Activated T-cell treated with anti-CD3 and anti-CD28 coated beads for 24 hours (primary cell): Measurements from ENCODE around the gene TMC3.
"Not testable (repeated sequence)": the region's sequence is repeated elsewhere in the genome, so short reads cannot be mapped to it uniquely, and the experiment has no call there.

Experiments used
- DNase-seq: peaks from one replicate; pipeline ENCODE4 v3.0.0-alpha.2; 2020; ENCODE audit warnings: low read depth

Gene TMC3

DNA sequence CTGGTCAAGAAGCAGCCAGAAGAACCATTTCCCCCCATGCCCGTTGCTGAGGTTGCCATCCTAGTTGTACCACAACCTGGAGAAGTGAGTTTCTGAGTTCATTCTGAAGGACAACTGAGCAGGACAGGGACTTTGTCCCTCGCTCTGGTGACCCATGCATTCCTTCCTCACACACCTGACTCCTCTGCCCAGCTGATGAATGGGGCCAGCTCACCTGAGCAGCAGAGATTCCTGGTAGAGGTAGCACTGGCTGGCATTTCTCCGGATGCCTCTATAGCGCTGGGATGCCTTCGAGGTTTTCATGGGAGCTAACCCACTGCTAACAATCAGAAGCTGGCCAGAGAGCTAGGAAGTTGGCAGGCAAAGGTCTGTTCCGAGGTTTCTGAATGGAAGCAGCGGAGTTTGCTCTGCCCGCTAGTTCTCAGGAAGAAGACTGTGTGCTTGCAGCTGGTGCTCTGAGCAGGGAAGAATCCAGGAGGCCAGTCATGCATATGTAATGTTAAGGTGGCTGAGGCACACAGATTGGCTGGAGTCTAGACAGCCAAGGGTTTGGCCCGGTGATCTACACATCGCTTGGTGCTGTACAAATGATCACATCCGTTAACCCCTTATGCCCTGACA is at the start of gene TMC3:
Gene TMC3, minus strand, starts transcription at position 439 of the 621 bp plus-strand sequence. Its CDS starts 136 bp downstream, at position 303.
- DNase-seq = no peak

DNA sequence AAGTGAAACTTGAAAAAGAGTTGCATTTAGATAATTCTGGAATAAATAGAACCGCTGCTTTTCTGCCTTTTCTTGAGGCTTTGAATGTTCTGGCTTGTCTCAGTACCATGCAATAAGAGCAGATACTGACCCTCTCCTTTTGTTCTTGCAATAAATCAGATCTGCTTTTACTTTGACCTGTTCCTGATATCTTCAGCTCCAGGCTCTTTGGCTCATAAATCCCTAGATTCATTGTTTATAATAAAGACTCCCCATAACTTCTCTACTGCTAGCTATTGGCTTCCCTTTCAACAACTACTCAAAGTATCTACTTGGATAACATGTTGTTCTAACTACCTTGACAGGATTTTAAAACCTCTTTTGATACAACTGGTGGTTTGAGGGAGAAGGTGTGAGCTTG is 47.4 kb upstream of the TMC3 start:
- DNase-seq = no peak

DNA sequence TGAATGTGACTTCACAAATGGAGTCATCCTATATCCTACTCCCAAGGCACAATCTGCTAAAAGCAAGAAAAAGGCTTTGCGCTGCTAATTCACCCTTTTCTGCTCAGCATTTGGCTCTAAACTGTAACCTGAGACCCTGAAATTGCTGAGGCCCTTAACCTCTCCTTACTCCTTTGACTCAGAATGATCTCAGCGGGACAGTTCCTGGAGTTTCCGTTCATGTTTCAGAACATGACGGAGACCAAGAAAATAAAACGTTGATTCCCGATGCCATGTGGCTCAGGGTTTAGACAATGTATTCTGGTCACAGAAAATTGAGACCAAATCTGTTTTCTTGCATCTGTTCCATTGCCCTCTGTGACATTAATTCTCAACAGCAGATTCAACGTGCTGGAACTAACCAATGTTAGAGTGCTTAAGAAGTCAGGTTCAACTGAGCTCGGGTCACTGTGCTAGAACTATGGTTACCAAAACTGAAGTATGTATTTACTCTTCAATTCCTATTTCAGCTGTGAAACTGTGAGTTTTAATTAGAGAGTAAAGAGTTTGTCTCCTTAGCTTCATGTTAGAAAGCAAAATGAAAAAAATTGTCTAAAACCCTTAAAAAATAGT is 45.4 kb upstream of the TMC3 start:
- DNase-seq = no peak

DNA sequence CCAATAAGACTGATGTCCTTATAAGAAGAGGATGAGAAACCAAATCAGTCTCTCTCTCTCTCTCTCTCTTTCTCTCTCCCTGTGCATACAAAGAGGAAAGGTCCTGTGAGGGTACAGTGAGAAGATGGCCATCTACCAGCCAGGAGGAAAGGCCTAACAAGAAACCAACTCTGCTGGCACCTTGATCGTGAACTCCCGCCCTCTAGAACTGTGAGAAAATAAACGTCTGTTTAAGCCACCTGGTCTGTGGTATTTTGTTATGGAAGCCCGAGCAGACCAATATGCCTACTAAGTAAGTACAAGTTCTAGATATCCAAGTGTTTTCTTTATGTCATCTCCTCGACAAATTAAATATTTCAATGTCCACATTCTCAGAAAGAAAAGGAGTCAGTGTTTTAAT is 44.9 kb upstream of the TMC3 start:
- DNase-seq = no peak

DNA sequence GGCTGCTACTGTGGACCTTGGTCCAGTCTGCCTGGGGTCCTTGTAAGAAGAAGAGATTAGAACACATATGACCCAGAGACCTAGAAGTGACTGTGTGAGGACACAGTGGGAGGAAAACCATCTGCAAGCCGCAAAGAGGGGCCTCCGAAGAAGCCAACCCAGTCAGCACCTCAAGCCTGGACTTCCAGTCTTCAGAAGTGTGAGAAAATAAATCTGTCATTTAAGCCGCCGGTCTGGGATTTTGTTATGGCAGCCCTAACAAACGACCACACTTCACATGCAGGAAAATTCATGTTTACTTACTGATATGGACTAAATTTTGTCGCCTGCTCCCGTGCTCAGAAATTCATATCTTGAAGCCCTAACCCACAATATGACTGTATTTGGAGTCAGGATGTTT is 44.4 kb upstream of the TMC3 start:
- DNase-seq = no peak

DNA sequence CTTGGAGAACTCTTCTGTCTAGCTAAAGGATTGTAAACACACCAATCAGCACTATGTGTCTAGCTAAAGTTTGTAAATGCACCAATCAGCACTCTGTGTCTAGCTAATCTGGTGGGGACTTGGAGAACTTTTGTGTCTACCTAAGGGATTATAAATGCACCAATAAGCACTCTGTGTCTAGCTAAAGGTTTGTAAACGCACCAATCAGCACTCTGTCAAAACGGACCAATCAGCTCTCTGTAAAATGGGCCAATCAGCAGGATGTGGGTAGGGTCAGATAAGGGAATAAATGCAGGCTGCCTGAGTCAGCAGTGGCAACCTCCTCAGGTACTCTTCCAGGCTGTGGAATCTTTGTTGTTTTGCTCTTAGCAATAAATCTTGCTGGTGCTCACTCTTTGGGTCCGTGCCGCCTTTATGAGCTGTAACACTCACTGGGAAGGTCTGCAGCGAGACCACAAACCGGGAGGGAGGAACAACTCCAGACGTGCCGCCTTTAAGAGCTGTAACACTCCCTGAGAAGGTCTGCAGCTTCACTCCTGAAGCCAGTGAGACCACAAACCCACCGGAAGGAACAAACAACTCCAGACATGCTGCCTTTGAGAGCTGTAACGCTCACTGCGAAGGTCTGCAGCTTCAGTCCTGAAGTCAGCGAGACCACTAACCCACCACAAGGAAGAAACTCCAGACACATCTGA is 40.4 kb upstream of the TMC3 start:
- not testable (repeated sequence) for DNase-seq

DNA sequence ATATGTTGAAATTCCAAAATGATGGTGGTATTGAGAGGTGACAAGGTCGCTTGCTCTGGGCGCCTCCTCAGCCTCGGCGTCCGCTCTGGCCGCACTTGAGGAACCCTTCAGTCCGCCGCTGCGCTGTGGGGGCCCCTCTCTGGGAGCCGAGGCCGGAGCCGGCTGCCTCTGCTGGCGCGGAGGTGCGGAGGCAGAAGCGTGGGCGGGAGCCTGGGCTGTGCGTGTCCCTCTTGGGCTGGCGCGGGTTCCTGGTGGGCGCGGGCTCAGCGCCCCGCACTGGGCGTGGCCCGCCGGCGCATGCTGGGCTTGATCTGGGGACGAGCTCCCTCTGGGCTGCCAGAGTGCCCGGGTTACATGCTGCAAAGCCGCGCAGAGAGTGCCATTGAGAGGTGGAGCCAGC is 39.8 kb upstream of the TMC3 start:
- no peak for DNase-seq

DNA sequence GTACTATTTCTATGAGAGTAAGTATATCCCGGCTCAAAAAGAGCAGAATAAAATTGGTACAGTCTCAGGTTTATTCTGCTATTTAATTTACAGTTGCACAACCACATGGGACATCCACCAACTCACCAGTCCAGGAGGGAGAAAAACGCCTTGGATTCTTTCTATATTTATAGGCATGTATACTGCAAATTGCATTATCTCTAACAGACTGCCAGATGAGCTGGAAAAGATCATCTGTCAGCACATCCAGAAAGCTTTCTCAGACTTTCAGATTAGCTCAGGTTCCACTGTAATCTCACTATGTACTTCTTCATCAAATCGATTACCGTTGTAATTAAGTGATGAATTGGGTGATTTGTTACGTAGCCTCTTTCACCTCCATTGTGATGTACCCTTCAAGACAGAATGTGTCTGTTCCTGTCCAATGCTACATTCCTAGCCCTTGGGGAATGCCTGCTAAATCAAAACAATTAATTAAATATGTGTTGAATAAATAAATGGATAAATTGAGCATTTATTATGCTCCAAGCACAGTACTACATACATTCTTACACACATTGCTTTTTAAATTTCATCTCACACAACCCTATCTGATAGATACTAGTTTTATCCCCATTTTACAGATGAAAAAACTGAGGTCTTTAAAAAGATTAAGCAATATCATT is 38.1 kb upstream of the TMC3 start:
- DNase-seq = no peak

DNA sequence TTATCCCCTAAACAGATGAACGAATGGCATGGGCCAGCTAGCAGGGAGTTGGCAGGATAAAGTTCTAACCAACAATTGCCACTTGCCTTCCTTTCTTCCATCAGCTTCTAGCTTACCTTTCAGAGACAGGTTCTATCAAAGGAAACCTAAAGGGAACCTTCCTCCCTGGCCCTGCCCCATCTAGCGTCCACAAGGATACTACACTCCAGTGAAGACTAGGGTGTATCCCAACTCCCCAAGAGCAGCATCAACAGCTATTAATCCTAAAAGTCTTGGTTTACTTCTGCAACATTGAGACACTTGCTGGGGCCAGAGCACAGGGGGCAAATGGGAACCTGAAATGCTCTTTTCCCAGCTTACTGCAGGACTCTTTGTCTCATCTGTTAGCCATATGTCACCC is 37.0 kb upstream of the TMC3 start:
- DNase-seq = no peak

DNA sequence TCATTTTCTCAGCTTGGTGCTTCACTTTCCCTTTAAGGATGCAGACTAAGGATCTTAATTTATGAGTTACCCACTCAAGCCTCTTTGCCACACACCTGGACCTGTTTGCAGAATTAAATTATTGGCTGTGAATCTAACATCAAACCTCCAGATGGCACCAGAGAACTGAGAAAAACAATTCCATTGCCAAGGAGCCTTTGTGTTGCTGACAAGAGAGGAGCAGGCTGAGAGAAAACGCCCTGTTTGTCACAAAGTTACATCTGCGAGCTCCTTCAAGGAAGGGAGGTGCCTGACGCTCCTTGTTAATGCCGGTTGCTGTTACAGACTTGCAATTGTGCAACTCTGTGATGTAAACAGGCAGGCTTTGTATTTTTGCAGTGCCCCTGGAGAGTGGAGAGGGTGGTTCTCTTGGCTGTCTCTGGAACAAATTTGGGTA is 36.3 kb upstream of the TMC3 start:
- peak; percentile 10 for DNase-seq

DNA sequence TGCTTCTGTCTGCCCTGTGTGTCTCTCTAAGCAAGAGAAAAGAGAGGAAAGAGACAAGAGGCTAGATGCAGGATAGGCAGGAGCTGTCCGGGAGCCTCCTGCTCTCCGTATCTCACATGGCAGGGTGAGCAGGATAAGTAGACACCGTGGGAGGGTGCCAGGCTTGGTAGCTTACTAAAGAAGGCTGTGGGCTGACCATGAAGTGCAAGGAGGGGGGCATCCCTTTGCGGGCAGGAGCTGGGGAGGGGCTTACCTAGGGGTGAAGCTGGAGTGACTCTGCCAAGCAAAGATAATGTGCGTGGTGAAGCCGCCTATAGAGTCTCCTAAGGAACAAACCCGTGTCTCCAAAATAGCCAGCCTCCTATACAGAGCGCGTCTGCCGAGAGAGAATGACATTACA is 33.7 kb upstream of the TMC3 start:
- no peak for DNase-seq

DNA sequence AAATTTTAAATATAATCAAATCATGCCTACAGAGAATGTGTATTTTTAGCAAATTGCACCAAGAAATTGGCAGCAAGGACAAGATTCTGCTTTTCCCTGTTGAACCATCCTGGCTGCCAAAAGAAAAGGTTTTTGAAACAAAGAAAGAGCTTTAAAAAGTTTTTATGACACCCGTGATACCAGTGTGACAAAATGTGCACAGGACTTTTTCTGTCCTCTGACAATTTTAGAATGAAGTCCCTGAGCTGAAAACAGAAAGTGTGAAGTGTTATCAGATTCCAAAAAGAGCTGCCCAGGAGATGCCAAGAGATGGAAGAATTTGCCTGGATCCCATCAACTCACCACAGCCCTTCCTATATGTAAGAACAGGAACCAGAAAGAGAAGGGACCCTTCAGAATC is 33.2 kb upstream of the TMC3 start:
- DNase-seq = no peak

DNA sequence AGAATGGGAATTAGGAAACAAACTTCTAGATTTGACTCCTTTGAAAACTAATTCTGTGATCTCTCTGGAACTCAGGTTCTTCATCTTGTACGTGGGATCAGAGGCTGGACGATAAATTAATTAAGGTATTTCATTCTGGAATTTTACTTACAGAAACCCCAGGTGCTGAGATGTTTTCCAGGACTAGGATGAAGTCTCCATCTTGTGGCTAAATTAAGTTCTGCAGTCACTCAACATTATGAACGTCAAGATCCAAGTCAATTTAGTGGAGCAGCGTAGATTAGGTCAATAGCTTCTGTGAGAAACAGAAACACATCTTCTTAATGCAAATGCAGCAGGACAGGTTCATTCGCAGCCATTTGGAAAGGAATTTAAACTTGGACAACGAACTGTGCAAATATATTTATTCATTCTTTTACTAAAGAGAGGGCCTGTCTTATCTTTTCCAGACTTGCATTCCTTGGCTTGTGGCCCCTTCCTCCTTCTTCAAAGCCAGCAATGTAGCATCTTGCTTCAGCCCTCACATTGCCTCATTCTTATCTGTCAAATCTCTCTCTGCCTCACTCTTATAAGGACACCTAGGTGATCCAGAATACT is 26.7 kb upstream of the TMC3 start:
- DNase-seq = no peak

DNA sequence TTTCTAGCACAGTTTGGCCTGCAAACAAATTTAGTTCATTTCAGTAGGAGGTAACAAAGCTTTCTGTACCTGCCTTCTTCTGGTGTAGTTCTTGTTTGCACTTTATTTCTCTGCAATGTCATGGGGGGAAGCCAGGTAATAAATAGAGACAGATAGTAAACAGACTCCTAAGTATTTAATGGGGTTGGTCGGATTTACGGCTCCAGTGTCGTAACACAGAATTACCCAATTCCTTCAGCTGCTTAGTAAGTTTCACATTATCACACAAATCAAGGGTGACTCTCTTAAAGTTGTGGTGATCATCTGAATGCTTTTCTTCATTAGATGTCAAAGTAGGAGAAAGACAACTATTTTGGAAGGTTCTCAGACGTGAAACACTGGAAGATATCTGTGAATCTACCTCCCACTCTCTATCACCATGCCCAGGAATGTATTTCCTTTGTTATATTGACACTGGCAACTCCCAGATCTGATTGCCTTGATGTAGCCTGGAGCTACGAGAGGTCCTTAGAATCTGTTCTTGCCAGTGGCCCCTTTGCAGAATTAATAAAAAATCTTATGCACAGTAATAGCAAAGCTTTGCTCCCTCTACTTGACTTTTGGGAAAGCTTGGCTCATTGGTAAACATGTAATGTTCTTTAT is 25.0 kb upstream of the TMC3 start:
- DNase-seq = no peak

DNA sequence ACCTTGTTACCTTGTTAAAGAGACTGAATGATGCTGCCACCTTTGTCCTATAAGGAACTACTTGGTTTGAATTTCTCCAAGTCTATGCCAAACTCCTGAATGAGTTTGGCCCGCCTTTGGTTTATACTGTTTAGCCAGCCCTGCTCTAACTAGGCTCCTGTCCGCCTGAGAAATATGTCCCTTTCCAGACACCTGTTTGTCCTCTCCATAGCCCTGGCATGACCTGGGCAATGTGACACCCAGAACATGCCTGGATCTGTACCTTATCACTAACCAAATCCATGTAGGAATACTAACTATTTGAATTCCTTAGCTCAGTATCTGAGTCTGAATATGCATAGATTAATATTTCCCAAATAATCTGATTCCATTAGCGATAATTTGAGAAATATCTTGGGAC is 24.4 kb upstream of the TMC3 start:
- no peak for DNase-seq

DNA sequence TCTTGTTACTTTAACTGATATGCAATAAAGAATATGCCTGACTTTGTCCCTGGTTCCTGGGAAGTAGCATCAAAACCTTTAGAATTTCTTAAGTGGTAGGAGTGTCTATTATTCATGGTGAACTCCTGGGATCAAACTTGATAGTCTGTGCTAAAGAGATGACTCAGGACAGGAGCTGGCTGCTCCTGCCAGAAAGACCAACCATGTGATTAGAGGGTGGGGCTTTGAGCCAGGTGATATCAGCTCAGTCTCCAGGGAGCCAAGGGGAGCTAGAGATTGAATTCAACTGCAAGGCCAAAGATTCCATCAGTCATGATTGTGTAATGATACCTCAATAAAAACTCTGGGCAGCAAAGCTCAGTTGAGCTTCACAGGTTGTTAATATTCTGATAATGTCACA is 20.6 kb upstream of the TMC3 start:
- no peak for DNase-seq

DNA sequence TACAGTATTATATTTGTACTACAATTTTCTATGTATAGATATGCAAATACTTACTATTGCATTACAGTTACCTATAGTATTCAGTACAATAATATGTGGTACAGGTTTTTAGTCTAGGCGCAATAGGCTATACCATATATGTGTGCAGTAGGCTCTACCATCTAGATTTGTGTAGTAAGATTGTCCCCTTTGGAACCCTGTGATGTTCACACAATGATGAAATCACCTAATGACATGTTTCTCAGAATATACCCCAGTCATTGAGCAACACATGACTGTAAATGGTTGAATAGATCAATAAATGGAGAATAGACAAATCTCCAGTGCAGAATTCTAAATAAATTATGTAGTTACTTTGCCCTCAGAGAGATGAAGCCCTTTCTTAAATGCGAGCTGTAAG is 17.6 kb upstream of the TMC3 start:
- no peak for DNase-seq

DNA sequence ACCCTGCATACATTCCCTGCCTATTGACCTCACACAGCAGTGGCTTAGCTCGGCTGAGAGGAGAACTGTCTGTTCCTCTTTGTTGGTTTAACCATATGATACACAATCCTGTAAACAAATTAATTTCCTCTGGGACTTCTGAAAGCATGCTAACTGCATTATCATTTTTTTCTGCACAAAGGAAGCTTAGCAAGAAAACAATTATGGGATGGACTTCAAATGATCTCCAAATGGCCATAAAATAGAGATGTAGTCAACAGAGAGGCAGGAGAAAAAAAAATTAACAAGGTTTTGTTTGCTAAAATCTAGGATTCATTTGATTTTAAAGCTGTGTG is 14.4 kb upstream of the TMC3 start:
- DNase-seq = no peak

DNA sequence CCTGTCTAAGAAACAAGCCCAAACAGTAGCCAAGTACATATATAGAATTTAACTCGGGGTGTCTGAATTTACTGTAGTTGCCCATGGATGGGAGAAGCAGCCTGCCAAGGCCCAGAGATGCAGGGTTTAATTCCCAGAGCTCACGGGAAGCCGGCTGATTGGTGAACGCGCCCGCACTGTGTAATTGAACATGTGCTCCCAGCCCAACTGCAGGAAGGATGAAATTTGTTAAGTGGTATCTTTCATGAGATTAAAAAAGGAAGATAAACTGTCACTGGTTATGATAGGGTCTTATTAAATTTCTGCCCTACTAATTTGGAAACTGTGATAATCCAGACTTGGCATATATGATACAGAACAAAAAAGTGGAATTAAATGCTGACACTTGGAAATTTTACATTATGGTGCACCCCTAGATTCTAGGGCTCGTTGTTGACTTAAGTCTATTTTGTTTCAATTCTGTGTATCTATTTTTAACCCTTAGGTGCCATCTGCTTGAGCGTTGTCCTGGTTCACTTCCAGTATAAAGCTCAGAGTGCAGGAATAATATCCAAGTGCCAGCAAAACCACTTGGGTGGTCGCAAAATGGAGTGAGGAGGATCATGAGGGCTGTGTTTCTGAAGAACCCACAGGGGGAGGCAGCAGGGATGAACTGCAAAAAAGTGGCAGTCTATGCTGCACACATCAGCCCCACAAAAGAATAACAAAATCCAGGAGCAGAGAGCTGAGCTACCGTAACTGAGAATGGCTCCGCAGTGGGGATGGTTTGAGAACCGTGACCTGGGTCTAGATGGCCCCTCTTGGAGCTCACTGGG is 13.8 kb upstream of the TMC3 start:
- DNase-seq = no peak

DNA sequence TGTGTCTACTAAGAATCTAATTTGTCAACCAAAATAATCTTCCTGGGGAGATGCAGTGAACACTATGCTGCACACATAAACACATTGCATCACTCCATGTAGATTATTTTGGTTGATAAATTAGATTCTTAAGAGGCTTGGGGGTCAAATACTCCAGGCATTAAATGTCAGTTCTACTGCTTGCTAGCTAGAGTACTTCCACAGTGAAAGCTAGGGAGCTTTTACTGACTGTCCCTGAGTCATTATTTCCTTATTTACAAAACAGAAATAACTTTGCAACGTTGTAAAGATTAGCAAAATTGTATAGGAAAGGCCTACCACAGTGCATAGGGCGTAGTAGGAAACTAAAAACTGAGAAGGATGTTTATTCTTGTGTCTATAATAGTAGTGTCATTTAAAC is 12.9 kb upstream of the TMC3 start:
- DNase-seq = no peak

DNA sequence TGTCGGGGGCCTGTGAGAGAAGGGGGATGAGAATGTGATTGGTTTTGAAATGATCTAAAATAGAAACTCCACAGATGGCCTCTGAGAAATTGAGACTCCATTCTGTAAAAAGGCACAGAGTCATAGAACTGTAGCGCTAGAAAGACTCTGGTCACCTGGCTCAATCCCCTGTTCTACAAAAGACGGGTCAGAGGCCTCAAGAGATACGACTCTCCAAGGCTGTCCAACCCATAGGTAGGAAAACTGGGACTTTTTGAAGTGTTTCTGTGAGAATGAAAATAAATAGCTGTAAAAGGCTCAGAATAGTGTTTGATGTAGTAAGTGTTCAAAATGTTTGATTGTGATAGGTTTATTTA is 11.7 kb upstream of the TMC3 start:
- DNase-seq = no peak
